Head of caudate nucleus (tissue), 42 donors: ENCODE data around the gene PHOX2B.
"Not testable (repeated sequence)": the region's sequence is repeated elsewhere in the genome, so short reads cannot be mapped to it uniquely, and the experiment has no call there.

ENCODE experiments used
- DNase-seq, 42 donors: peaks; one replicate each; pipeline versions ENCODE4 v3.0.0 to v3.0.0-alpha.2; 2020 to 2021; ENCODE audit warnings: mixed read lengths in 7 of 42
- intact Hi-C: fragments of 100-400 bp; cut with DNase I; formaldehyde crosslinking; loops from one replicate; pipeline ENCODE4 v1.15.0; 2022

PHOX2B gene

DNA sequence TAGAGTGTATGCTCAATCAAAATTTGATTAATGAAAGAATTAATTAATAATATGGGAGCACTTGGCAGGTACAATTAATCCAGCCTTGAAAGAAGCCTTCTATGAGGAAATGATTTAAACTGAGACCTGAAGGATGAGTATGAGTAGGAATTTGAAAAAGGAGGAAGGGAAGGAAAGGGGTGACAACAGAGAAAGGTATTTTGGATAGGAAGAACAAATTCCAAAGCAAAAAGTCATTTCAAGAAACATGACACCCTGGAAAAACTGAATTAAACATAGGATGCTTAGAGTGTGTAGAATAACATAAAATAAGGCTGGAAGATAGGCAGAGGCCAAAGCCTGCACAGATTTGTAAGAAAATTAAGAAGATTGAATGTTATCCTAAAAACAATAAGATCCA lies 29.6 kb downstream of the PHOX2B start:
- intact Hi-C loops, result no loop called here
- DNase-seq, result no peak

DNA sequence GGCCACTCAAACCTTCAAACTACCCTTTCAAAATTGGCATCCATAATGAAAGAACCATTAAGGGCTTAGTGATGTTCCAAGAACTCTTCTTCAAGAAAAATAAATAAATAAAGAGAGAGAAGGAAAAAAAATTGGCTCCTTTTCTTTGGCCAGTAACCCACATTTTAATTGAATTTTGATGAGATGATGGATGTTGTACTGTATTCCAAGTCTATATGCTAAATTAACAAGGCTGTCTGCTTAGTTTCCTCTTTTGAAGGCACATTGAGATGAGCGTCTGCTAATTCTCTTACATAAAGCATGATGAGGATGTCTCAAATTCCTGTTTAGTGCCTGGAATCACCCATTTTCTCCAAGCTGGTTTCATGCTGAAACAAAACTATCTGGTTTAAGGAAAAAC lies 33.4 kb downstream of the PHOX2B start:
- DNase-seq, result no peak
- intact Hi-C loops, result no loop called here

DNA sequence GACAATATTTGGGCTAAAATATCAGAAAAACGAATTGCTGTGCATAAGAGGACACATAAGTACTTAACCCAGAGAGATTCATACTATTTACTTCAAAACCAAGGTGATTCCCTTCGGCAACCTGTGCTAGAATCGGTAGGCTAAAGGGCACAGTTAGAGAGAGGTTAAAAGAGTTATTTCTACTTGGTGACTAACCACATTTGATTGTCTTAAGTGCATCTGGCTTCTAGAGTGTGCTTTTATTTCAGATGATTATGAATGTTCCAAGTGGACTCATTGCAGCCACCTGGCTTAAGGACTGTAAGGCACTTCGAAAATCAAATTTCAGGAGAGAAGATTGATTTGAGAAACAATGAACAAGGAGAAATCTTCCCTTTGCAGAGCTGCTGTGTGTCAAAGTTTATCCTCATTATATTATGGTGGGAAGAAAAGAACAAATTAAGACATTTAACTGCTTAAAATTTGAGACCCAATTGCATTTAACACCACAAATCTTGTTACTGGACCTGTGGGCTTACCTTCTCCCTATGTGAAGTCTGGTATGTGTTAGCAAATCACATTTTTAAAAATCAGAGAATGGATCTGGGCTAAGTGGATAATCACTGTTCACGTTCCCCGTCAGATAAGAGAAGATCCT lies 34.0 kb downstream of the PHOX2B start:
- no peak for DNase-seq
- intact Hi-C loops, result no loop called here

DNA sequence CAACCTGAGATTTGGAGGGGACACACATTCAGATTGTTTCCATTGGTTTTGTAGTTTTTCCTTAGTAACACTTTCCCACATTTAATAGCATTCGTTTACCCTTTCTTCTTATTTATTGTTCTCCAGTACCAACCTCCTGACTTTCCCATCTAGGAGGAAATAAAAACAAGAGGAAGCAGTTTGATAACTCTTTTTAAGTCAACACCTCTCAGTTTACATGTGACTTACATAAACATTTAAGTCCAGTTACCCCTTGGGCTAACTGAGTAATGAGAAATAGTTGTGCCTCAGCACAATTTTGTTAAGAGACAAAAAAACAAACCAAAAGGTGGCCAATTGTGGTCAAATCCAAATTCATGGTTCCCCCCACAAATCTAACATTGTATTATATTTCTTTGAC lies 34.8 kb downstream of the PHOX2B start:
- DNase-seq, result no peak
- intact Hi-C loops, result no loop called here

DNA sequence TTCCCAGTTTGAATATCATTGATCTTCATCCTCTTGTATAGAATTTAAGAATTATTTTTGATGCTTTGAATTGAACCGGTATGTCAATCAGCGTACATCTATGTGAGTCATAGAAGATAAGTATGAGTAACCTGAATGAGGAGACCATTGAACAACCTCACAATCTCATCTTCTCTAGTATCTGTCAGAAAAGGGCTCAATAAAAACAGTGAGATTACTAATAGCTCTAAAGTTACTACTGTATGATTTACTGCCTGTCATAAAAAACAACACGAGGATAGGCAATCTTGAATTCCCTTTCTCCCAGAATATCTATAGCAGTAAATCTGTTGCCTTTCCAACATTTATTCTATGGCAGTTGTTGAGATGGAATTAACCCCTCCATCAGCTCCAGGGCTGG lies 36.1 kb downstream of the PHOX2B start:
- intact Hi-C loops, result no loop called here
- DNase-seq, result no peak

DNA sequence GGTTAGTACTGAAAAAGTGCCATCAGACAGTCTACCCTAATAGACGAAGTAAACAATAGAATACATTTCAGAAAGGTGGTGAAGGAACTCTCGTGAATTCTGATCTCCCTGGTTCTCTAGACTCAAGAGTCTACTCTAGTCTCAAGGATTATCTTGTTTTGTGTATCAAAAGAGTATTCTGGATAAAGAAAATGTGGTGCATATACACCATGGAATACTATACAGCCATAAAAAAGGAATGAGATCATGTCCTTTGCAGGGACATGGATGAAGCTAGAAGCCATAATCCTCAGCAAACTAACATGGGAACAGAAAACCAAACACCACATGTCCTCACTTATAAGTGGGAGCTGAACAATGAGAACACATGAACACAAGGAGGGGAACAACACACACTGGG lies 36.9 kb downstream of the PHOX2B start:
- DNase-seq, intact Hi-C loops: not testable (repeated sequence)

DNA sequence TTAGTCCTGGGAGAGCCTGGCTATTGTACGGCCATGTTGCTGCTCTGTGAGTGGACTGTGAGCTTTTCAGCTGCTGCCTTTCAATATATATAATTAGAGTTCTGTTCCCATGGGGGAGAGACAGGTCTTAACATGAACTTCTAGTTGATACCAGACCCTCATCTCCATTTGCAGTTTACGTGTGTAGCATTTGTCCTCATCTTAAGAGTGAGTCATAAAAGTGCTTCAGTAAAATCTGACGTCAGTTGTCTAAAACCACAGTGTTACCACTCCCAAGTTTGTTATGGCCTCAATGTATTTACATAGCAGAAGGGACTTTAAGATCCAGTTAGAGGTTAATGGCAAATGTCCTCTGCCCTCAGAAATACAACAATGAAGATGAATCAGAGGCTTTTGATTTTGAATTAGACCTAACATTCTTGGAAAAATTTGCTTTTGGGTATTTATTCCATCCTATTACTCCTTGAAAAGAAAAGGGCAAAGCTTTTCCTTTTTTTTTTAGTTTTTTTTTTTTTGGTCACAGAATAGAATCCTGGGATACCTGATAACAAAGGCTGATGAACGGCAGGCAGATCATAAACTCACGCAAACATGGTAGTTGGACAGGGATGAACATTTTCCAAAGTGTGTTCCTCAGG lies 38.6 kb downstream of the PHOX2B start:
- no peak for DNase-seq
- intact Hi-C loops, result no loop called here

DNA sequence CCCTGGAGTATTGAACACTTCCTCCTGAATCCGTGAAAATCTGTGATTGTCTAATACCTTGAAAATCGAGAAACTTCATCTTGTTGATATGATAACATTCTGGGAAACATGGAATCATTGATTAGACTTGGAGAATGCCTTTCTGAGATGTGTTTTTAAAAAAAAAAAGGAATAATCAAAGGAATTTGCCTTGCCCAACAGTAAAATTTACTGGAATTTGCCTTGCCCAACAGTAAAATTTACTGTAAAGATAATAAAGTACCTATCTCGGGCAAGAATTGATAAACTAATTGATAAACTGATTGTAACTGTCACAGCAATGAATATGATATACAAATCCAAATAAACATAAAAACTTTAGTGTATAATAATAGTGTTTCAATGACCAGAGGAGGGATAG lies 44.7 kb downstream of the PHOX2B start:
- no peak for DNase-seq
- intact Hi-C loops, result no loop called here

DNA sequence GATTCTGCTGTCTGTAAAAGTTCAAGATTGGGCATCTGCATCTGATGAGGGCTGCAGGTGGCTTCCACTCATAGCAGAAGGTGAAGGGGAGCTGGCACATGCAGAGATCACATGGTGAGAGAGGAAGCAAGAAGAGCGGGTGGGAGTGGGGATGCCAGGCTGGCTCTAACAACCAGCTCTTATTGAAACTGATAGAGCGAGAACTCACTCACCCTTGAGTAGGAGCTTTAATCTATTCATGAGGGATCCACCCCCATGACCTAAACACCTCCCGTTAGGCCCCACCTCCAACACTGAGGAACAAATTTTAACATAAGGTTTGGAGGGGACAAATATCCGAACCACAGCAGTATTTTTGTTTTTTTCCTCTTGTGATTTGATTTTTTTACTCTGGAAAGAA lies 45.8 kb downstream of the PHOX2B start:
- intact Hi-C loops, result no loop called here
- DNase-seq, result no peak

DNA sequence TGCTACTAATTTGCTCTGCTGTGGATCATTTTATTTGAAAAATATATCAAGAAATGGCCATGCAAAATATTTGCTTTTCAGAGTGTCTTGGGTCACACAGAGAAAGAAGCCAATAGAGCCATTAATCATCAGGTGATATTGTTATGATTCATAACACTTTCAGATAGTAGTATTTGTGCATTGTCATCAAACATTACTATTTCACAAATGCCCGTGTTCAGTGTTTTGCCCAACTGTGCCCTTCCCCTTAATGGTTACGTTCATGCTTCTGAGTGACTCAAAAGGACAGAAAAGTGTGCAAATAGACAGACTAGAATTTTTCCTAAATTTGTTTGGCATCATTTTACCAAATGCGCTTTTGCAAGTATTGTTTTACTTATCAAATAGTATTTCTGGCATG lies 46.5 kb downstream of the PHOX2B start:
- intact Hi-C loops, result no loop called here
- no peak for DNase-seq

DNA sequence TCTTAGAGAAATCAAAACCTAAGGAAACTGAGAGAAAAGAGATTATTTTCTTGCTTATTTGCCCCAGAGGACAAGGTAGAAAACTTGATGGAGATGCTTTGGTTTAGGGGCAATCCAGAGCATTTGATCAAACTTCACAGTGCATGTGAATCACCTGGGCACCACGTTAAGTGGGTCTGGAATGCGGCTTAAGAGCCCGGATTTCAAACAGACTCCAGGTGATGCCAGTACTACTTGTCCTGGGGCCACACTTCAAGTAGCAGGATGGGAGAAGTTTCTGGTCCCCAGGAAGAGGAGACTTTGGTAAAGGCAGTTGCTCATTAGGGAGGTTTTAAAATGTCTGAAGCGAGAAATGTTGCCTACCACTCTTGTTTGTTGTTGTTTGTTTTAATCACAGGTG lies 51.8 kb downstream of the PHOX2B start:
- DNase-seq, result no peak
- intact Hi-C loops, result no loop called here

DNA sequence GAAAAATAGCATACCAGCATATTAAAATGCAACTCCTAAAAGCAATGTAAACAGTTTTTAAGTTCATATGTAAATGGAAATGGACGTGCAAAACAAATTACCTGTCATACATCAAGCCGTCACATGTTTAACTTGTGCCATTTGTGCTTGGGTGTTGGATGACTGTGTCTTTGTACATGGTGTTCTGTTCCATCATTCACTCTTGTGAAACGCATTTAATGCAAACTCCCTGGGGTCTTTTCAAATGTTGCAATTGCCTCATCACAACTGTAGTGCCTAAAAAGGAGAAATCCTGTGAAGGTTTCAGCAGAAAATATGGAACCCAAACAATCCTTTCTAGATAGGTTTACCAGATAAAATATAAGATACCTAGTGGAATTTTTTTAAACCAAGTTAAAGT lies 52.4 kb downstream of the PHOX2B start:
- DNase-seq, result no peak
- intact Hi-C loops, result no loop called here
